Right atrium auricular region (tissue), 2 donors: Measurements from ENCODE around the gene RPS14. TPM values are rescaled to one million over a fixed set of nuclear protein-coding genes. Genes with fewer than 3 reads are reported as not detected.
A peak's percentile ranks its signal among the peaks of the same experiment; 100 is the strongest.

Experiments used
- DNase-seq: peaks from one replicate; pipeline ENCODE4 v3.0.0-alpha.2; 2019; ENCODE audit warnings: low spot score
- H3K27ac ChIP-seq, 2 donors: fragments of 200-600 bp; sonication (generic); 1 replicate in 1 of 2; 2 replicates in 1 of 2; pipeline ENCODE4 v1.5.1; 2016 to 2019
- H3K27me3 ChIP-seq, 2 donors: fragments of 200-600 bp; sonication (generic); one replicate each; pipeline versions ENCODE4 v1.5.1 to v1.6.0; 2017 to 2019
- H3K36me3 ChIP-seq: fragments of 200-600 bp; sonication (generic); one replicate; pipeline ENCODE4 v1.5.1; 2016
- H3K4me1 ChIP-seq, 2 donors: fragments of 200-600 bp; sonication (generic); one replicate each; pipeline versions ENCODE4 v1.5.1 to v1.6.0; 2017 to 2019
- H3K4me3 ChIP-seq, 2 donors: fragments of 200-600 bp; sonication (generic); 1 replicate in 1 of 2; 2 replicates in 1 of 2; pipeline ENCODE4 v1.5.1; 2017 to 2019; ENCODE audit warnings: mild to moderate bottlenecking in 1 of 2, moderate library complexity in 1 of 2
- H3K9me3 ChIP-seq, 2 donors: fragments of 200-600 bp; sonication (generic); one replicate each; pipeline ENCODE4 v1.5.1; 2019
- CTCF ChIP-seq, 2 donors: fragments of 200-600 bp; sonication (generic); IDR thresholded peaks; one replicate each; pipeline ENCODE4 v1.5.1; 2019; ENCODE audit warnings: antibody characterized with exemption in 2 of 2
- total RNA-seq, 2 donors: library from RNA; depleted of rRNA; stranded (reverse); fragments of >200 nt; gene quantifications; one replicate each; pipeline ENCODE4 v1.1.0, GENCODE V29; 2016

The RPS14 gene
- total RNA-seq, 2 donors from 2014 or later: 1,334 to 2,461 TPM

GRCh38 chr5:150489360-150490295, 40.1 kb upstream of the RPS14 start:
- Histone ChIP-seq H3K27me3 (no peaks in the 10 kb centered on the region), H3K4me3 (no peak overlapping the region), H3K4me1 (peaks cover 0 to 71% of the 10 kb centered on the region in 2 donors), H3K36me3 (no peaks in the 10 kb centered on the region), H3K27ac (peak overlapping the region; percentile 88 to 97), H3K9me3 (no peaks in the 10 kb centered on the region)
- DNase-seq: no peak
- no peak for TF ChIP-seq CTCF (IDR thresholded peaks at IDR 0.05)

- Histone ChIP-seq H3K36me3 (no peaks in the 10 kb centered on the region), H3K4me3 (no peak overlapping the region), H3K27ac (peak overlapping the region; percentile 88 to 97), H3K4me1 (peaks cover 0 to 71% of the 10 kb centered on the region in 2 donors), H3K27me3 (no peaks in the 10 kb centered on the region), H3K9me3 (no peaks in the 10 kb centered on the region)
- no peak for TF ChIP-seq CTCF (IDR thresholded peaks at IDR 0.05)
- peak; percentile 81 for DNase-seq
Observed at GRCh38 chr5:150488519-150489359, 39.2 kb upstream of the RPS14 start.

- Histone ChIP-seq H3K27me3 (no peaks in the 10 kb centered on the region), H3K4me1 (peaks cover 0 to 66% of the 10 kb centered on the region in 2 donors), H3K27ac (peak overlapping the region; percentile 88 to 97), H3K9me3 (no peaks in the 10 kb centered on the region), H3K4me3 (peak overlapping the region; percentile 81 to 93), H3K36me3 (no peaks in the 10 kb centered on the region)
- no peak for DNase-seq
- TF ChIP-seq CTCF (IDR thresholded peaks at IDR 0.05): peak in 1 of 2 donors; percentile 40
Observed at GRCh38 chr5:150487199-150488061, 37.9 kb upstream of the RPS14 start.

- no peaks in the 10 kb centered on the region for H3K27me3 ChIP-seq
- TF ChIP-seq CTCF (IDR thresholded peaks at IDR 0.05): no peak
- H3K9me3 ChIP-seq: no peaks in the 10 kb centered on the region
- H3K4me3 ChIP-seq: peak overlapping the region; percentile 81 to 93
- no peaks in the 10 kb centered on the region for H3K36me3 ChIP-seq
- peak overlapping the region; percentile 88 to 97 for H3K27ac ChIP-seq
- H3K4me1 ChIP-seq: peaks cover 0 to 58% of the 10 kb centered on the region in 2 donors
- DNase-seq: no peak
Observed at GRCh38 chr5:150486402-150487198, 37.1 kb upstream of the RPS14 start.
